K562 (cell line): ENCODE data around the gene COQ5. TPM values are rescaled to one million over a fixed set of nuclear protein-coding genes. Genes with fewer than 3 reads are reported as not detected.

Experiments used
- CEBPZ ChIP-seq: fragments of 150-350 bp; IDR thresholded peaks from 2 replicates; pipeline ENCODE4 v1.6.1; 2014; ENCODE audit warnings: low read depth, mild to moderate bottlenecking, low read length, borderline replicate concordance
- CLOCK ChIP-seq: fragments of 250-450 bp; sonication (Bioruptor Pico); IDR thresholded peaks from 2 replicates; pipeline ENCODE4 v1.4.0; 2020; ENCODE audit warnings: mild to moderate bottlenecking, moderate library complexity, borderline replicate concordance
- EGR1 ChIP-seq: fragments of 450-650 bp; conservative IDR thresholded peaks from 2 replicates; pipeline ENCODE4 v1.6.1; 2017; ENCODE audit warnings: mild to moderate bottlenecking
- JUND ChIP-seq, 2 experiments: IDR thresholded peaks; 2 replicates in 1 of 2; 3 replicates in 1 of 2; pipeline ENCODE4 v1.6.1; 2011; ENCODE audit warnings: borderline replicate concordance in 2 of 2, low read depth in 2 of 2, low read length in 2 of 2, improper control_type of control experiment in 1 of 2, missing biosample characterization in 1 of 2, missing genetic modification characterization in 1 of 2, missing genetic modification reagents in 1 of 2
- NONO ChIP-seq, 2 experiments: fragments of 200-400 bp in 1 of 2; fragments of 450-650 bp in 1 of 2; formaldehyde crosslinking in 1 of 2; IDR thresholded peaks; 2 replicates each; pipeline ENCODE4 v1.6.1; 2017; ENCODE audit warnings: low read depth in 2 of 2, mild to moderate bottlenecking in 2 of 2, moderate library complexity in 2 of 2, low read length in 1 of 2
- NR2C1 ChIP-seq, 2 experiments: fragments of 450-650 bp; IDR thresholded peaks; 2 replicates each; pipeline ENCODE4 v1.6.1; 2017; ENCODE audit warnings: mild to moderate bottlenecking in 2 of 2, antibody characterized with exemption in 1 of 2, inconsistent platforms in 1 of 2, missing compliant biosample characterization in 1 of 2, missing genetic modification characterization in 1 of 2
- TGIF2 ChIP-seq: sonication (generic); formaldehyde crosslinking; IDR thresholded peaks from 2 replicates; pipeline ENCODE4 v1.8.1; 2022; ENCODE audit warnings: mild to moderate bottlenecking, missing genetic modification reagents, moderate library complexity
- ZFP30 ChIP-seq: fragments of 250-450 bp; sonication (Bioruptor Pico); IDR thresholded peaks from 2 replicates; pipeline ENCODE4 v1.8.0; 2022; ENCODE audit warnings: moderate library complexity, mild to moderate bottlenecking, inconsistent platforms, borderline replicate concordance
- polyA plus RNA-seq, 8 experiments: library from polyadenylated mRNA; depleted of rRNA in 4 of 8; stranded (reverse) in 5 of 8; unstranded in 3 of 8; fragments of >200 nt; fragmentation: Nextera tagmentation in 2 of 8; fragmentation: Illumina TruSeq in 1 of 8; extraction: Ambion mirVana in 2 of 8; extraction: Trizol in 1 of 8; gene quantifications; 2 replicates each; pipeline versions ENCODE4 v1.2.1 to v1.2.3, GENCODE V29; 2011 to 2014; ENCODE audit warnings: inconsistent platforms in 1 of 8, missing spikeins in 1 of 8
- total RNA-seq, 7 experiments: library from RNA; depleted of rRNA in 6 of 7; stranded (reverse); fragments of >200 nt in 6 of 7; fragmentation: Illumina TruSeq in 2 of 7; extraction: Trizol in 2 of 7; gene quantifications; 2 replicates each; pipeline versions ENCODE4 v1.2.1 to v1.2.3, GENCODE V29; 2011 to 2021; ENCODE audit warnings: low replicate concordance in 1 of 7

Gene COQ5
- total and polyA plus RNA-seq, 9 of the 15 experiments (the other 6 are each of a cell fraction or from before 2014, with no cell fraction given) = 19.2 to 59.7 (median 30.4) TPM

GRCh38 chr12:120496413-120497340, 32.3 kb downstream of the COQ5 start (continued):
- TF ChIP-seq CEBPZ (no peak), EGR1 (peak; percentile 87), NR2C1 (IDR thresholded peaks at IDR 0.05) (no peak), NR2C1 (tag; IDR thresholded peaks at IDR 0.05) (no peak), JUND (IDR thresholded peaks at IDR 0.05; ENCODE audit: borderline replicate concordance, low read depth, low read length) (peak; percentile 19; the same call in 1 of the 2 replicates), JUND (tag; IDR thresholded peaks at IDR 0.05; ENCODE audit: borderline replicate concordance, low read depth, low read length) (no peak; the same call in 2 of the 3 replicates), NONO (IDR thresholded peaks at IDR 0.05; ENCODE audit: low read depth in 2 of 2, low read length in 1 of 2) (no peak), TGIF2 (CRISPR knock-in tag) (no peak; the same call in 1 of the 2 replicates), ZFP30 (CRISPR knock-in tag) (no peak), CLOCK (CRISPR knock-in tag) (no peak)
